Body of pancreas (tissue), 4 donors: ENCODE measurements around the gene SCNN1G. TPM values are rescaled to one million over a fixed set of nuclear protein-coding genes. Genes with fewer than 3 reads are reported as not detected.

ENCODE experiments used
- ATAC-seq: fragments of 150-250 bp; one replicate; pipeline ENCODE4 v1.9.1; 2016
- DNase-seq, 4 donors: peaks; one replicate each; pipeline ENCODE4 v3.0.0-alpha.2; 2019
- H3K27ac ChIP-seq, 4 donors: fragments of 200-600 bp; sonication (generic); 1 replicate in 3 of 4; 2 replicates in 1 of 4; pipeline versions ENCODE4 v1.5.1 to v1.6.1; 2016 to 2019; ENCODE audit warnings: mild to moderate bottlenecking in 1 of 4, mixed read lengths in 1 of 4, moderate library complexity in 1 of 4
- H3K27me3 ChIP-seq, 2 donors: fragments of 200-600 bp; sonication (generic); one replicate each; pipeline ENCODE4 v1.6.0; 2016; ENCODE audit warnings: mild to moderate bottlenecking in 1 of 2
- H3K36me3 ChIP-seq, 2 donors: fragments of 200-600 bp; sonication (generic); replicated peaks in 1 of 2; 2 replicates each; pipeline ENCODE4 v1.5.1; 2016; ENCODE audit warnings: low read depth in 2 of 2; ENCODE audit not compliant: insufficient read depth in 1 of 2
- H3K4me1 ChIP-seq: fragments of 200-600 bp; sonication (generic); one replicate; pipeline ENCODE4 v1.6.0; 2016
- H3K4me3 ChIP-seq, 2 donors: fragments of 200-600 bp; sonication (generic); 1 replicate in 1 of 2; 2 replicates in 1 of 2; pipeline ENCODE4 v1.5.1; 2016 to 2019
- H3K9me3 ChIP-seq, 3 donors: fragments of 200-600 bp; sonication (generic); 1 replicate in 2 of 3; 2 replicates in 1 of 3; pipeline ENCODE4 v1.5.1; 2016
- CTCF ChIP-seq, 7 experiments: fragments of 450-650 bp in 4 of 7; fragments of 200-600 bp in 3 of 7; sonication (generic) in 3 of 7; IDR thresholded peaks; one replicate each; pipeline ENCODE4 v1.5.1; 2016 to 2019; ENCODE audit warnings: antibody characterized with exemption in 7 of 7
- POLR2A ChIP-seq, 3 donors: fragments of 450-650 bp; IDR thresholded peaks; one replicate each; pipeline ENCODE4 v1.6.1; 2016; ENCODE audit warnings: antibody characterized with exemption in 3 of 3, mild to moderate bottlenecking in 2 of 3
- WGBS, 2 donors: methylation state at CpG; one replicate each; pipeline ENCODE4 v1.1.5; 2017; 5-methylcytosine and 5-hydroxymethylcytosine counted together
- intact Hi-C: fragments of 100-400 bp; cut with DNase I; formaldehyde crosslinking; loops from one replicate; pipeline ENCODE4 v1.15.1; 2023
- total RNA-seq, 2 donors: library from RNA; depleted of rRNA; stranded (reverse); fragments of >200 nt; gene quantifications; one replicate each; pipeline ENCODE4 v1.1.0, GENCODE V29; 2016

SCNN1G gene
- total RNA-seq, 2 donors from 2014 or later, result 0.26 to 1.6 TPM

- no peaks in the 10 kb centered on the region for H3K27me3 ChIP-seq
Measured at GRCh38 chr16:23227529-23227928, 45.0 kb downstream of the SCNN1G start.

DNA sequence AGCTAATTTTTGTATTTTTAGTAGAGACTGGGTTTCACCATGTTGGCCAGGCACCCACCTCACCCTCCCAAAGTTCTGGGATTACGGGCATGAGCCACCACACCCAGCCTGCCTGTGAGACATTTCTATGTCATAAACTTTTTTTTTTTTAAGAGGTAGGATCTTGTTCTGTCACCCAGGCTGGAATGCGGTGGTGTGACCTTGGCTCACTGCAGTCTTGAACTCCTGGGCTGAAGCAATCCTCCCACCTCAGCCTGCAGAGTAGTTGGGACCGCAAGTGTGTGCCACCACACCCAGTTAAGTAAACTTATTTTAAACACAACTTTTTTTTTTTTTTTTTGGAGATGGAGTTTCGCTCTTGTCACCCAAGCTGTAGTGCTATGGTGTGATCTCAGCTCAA, 47.2 kb downstream of the SCNN1G start:
- no peaks in the 10 kb centered on the region for H3K36me3 ChIP-seq
- H3K4me1 ChIP-seq, result no peaks in the 10 kb centered on the region
- H3K27me3 ChIP-seq, result no peaks in the 10 kb centered on the region
- no peak for DNase-seq
- no peak for ATAC-seq
- no peaks in the 10 kb centered on the region for H3K9me3 ChIP-seq
- 69 to 79% methylated on average over 4 of the region's 4 CpGs for WGBS, 2 donors
- no peak for TF ChIP-seq POLR2A (IDR thresholded peaks at IDR 0.05)
- TF ChIP-seq CTCF (IDR thresholded peaks at IDR 0.05), result no peak
- no peak overlapping the region for H3K27ac ChIP-seq
- no peak overlapping the region for H3K4me3 ChIP-seq
- intact Hi-C loops, result no loop called here

More at GRCh38 chr16:23227529-23227928, 45.0 kb downstream of the SCNN1G start:
- no peak overlapping the region for H3K27ac ChIP-seq
- no peaks in the 10 kb centered on the region for H3K4me1 ChIP-seq
- DNase-seq, result no peak
- TF ChIP-seq POLR2A (IDR thresholded peaks at IDR 0.05), result no peak
- TF ChIP-seq CTCF (IDR thresholded peaks at IDR 0.05), result no peak
- ATAC-seq, result no peak
- no peaks in the 10 kb centered on the region for H3K36me3 ChIP-seq
- no peak overlapping the region for H3K4me3 ChIP-seq
- H3K9me3 ChIP-seq, result no peaks in the 10 kb centered on the region
- intact Hi-C loops, result no loop called here
- 53 to 67% methylated on average over 4 of the region's 4 CpGs for WGBS, 2 donors

GRCh38 chr16:23232806-23233205, 50.3 kb downstream of the SCNN1G start:
- WGBS, 2 donors, result 52 to 57% methylated on average over 2 of the region's 2 CpGs
- H3K36me3 ChIP-seq, result no peaks in the 10 kb centered on the region
- ATAC-seq (no peak), DNase-seq (no peak)
- no peaks in the 10 kb centered on the region for H3K4me1 ChIP-seq
- intact Hi-C loops, result no loop called here
- no peak for TF ChIP-seq CTCF (IDR thresholded peaks at IDR 0.05)
- no peak for TF ChIP-seq POLR2A (IDR thresholded peaks at IDR 0.05)
- no peak overlapping the region for H3K4me3 ChIP-seq
- no peaks in the 10 kb centered on the region for H3K27me3 ChIP-seq
- no peak overlapping the region for H3K27ac ChIP-seq
- H3K9me3 ChIP-seq, result no peaks in the 10 kb centered on the region

- DNase-seq (no peak), ATAC-seq (no peak)
- no peaks in the 10 kb centered on the region for H3K9me3 ChIP-seq
- 85 to 90% methylated on average over 4 of the region's 4 CpGs for WGBS, 2 donors
- no peak overlapping the region for H3K27ac ChIP-seq
- intact Hi-C loops, result no loop called here
- H3K4me3 ChIP-seq, result no peak overlapping the region
- no peaks in the 10 kb centered on the region for H3K27me3 ChIP-seq
- no peaks in the 10 kb centered on the region for H3K36me3 ChIP-seq
- no peaks in the 10 kb centered on the region for H3K4me1 ChIP-seq
- TF ChIP-seq POLR2A (IDR thresholded peaks at IDR 0.05) (no peak), CTCF (IDR thresholded peaks at IDR 0.05) (no peak)
Measured at GRCh38 chr16:23235176-23235575, 52.6 kb downstream of the SCNN1G start.

GRCh38 chr16:23236983-23237382, 54.4 kb downstream of the SCNN1G start:
- TF ChIP-seq POLR2A (IDR thresholded peaks at IDR 0.05), result no peak
- no peak for TF ChIP-seq CTCF (IDR thresholded peaks at IDR 0.05)
- no peaks in the 10 kb centered on the region for H3K36me3 ChIP-seq
- H3K9me3 ChIP-seq, result no peaks in the 10 kb centered on the region
- H3K27me3 ChIP-seq, result no peaks in the 10 kb centered on the region
- no peak overlapping the region for H3K27ac ChIP-seq
- no peak for DNase-seq
- no peaks in the 10 kb centered on the region for H3K4me1 ChIP-seq
- ATAC-seq, result no peak
- WGBS, 2 donors, result 78 to 100% methylated on average over 1 of the region's 1 CpG
- no peak overlapping the region for H3K4me3 ChIP-seq
- intact Hi-C loops, result no loop called here
